AG09319 (cell line): ENCODE results near the gene GFAP.

Experiments used
- DNase-seq: peaks from one replicate; pipeline ENCODE4 v3.0.0-alpha.2; 2010; ENCODE audit warnings: low read depth; ENCODE audit errors: extremely low read depth
- CTCF ChIP-seq: IDR thresholded peaks from 2 replicates; pipeline ENCODE4 v1.5.1; 2011; ENCODE audit warnings: low read depth, mild to moderate bottlenecking, inconsistent platforms, low read length, moderate library complexity

The GFAP gene

GRCh38 chr17:44878627-44879221, 36.6 kb downstream of the GFAP start:
- DNase-seq: no peak
- TF ChIP-seq CTCF: peak; percentile 61

- TF ChIP-seq CTCF: no peak
- no peak for DNase-seq
Observed at GRCh38 chr17:44877121-44877520, 38.2 kb downstream of the GFAP start.

GRCh38 chr17:44875761-44876160, 39.5 kb downstream of the GFAP start:
- DNase-seq: no peak
- TF ChIP-seq CTCF: no peak

- no peak for TF ChIP-seq CTCF
- DNase-seq: no peak
Observed at GRCh38 chr17:44872131-44872768, 43.0 kb downstream of the GFAP start.

- DNase-seq: no peak
- TF ChIP-seq CTCF: no peak
Observed at GRCh38 chr17:44871556-44871955, 43.7 kb downstream of the GFAP start.

- no peak for TF ChIP-seq CTCF
Observed at GRCh38 chr17:44867841-44868240, 47.5 kb downstream of the GFAP start.

GRCh38 chr17:44865931-44866330, 49.4 kb downstream of the GFAP start:
- DNase-seq: peak; percentile 32
- no peak for TF ChIP-seq CTCF

More at GRCh38 chr17:44867841-44868240, 47.5 kb downstream of the GFAP start:
- no peak for DNase-seq
